Stomach (tissue), 19 donors: ENCODE measurements around the gene KIF12. TPM values are rescaled to one million over a fixed set of nuclear protein-coding genes. Genes with fewer than 3 reads are reported as not detected.

ENCODE experiments used
- DNase-seq, 2 donors: peaks; one replicate each; pipeline versions ENCODE4 v3.0.0 to v3.0.0-alpha.2; 2013 to 2019
- H3K27ac ChIP-seq, 5 donors: fragments of 200-600 bp in 4 of 5; sonication (generic) in 4 of 5; one replicate each; pipeline ENCODE4 v1.5.1; 2013 to 2019; ENCODE audit warnings: mild to moderate bottlenecking in 1 of 5, moderate library complexity in 1 of 5
- H3K27me3 ChIP-seq, 3 donors: fragments of 200-600 bp; sonication (generic); one replicate each; pipeline ENCODE4 v1.5.1; 2017 to 2019; ENCODE audit warnings: mixed run types in 1 of 3
- H3K36me3 ChIP-seq, 4 donors: fragments of 200-600 bp; sonication (generic); 1 replicate in 3 of 4; 2 replicates in 1 of 4; pipeline ENCODE4 v1.5.1; 2016 to 2019
- H3K4me1 ChIP-seq, 4 donors: fragments of 200-600 bp; sonication (generic); one replicate each; pipeline ENCODE4 v1.5.1; 2016 to 2019
- H3K4me3 ChIP-seq, 4 donors: fragments of 200-600 bp; sonication (generic) in 3 of 4; one replicate each; pipeline ENCODE4 v1.5.1; 2016 to 2019; ENCODE audit warnings: mild to moderate bottlenecking in 1 of 4
- H3K9me3 ChIP-seq, 4 donors: fragments of 200-600 bp; sonication (generic); one replicate each; pipeline ENCODE4 v1.5.1; 2016 to 2019
- EP300 ChIP-seq: sonication (generic); formaldehyde crosslinking; IDR thresholded peaks from one replicate; pipeline ENCODE4 v1.6.1; 2017; ENCODE audit warnings: antibody characterized with exemption
- POLR2A ChIP-seq, 4 donors: fragments of 450-650 bp; IDR thresholded peaks; one replicate each; pipeline ENCODE4 v1.6.1; 2016; ENCODE audit warnings: antibody characterized with exemption in 4 of 4, control low read depth in 2 of 4, mild to moderate bottlenecking in 1 of 4, moderate library complexity in 1 of 4
- POLR2AphosphoS5 ChIP-seq, 3 donors: sonication (generic); formaldehyde crosslinking; IDR thresholded peaks; one replicate each; pipeline ENCODE4 v1.6.1; 2016; ENCODE audit warnings: antibody characterized with exemption in 3 of 3
- WGBS, 5 donors: extraction: QIAGEN DNeasy Blood & Tissue Kit in 3 of 5; methylation state at CpG; one replicate each; pipeline versions ENCODE4 v1.1.5 to v1.1.7; 2013 to 2018; 5-methylcytosine and 5-hydroxymethylcytosine counted together
- intact Hi-C: fragments of 100-400 bp; cut with DNase I; formaldehyde crosslinking; loops from one replicate; pipeline ENCODE4 v1.15.1; 2023; ENCODE audit warnings: low total_unique reads
- long read RNA-seq, 10 donors: transcript quantifications; one replicate each; lab custom pipeline, GENCODE V29; 2026
- polyA plus RNA-seq, 3 donors: library from polyadenylated mRNA; stranded (reverse); fragments of 200-250 nt; gene quantifications; one replicate each; pipeline ENCODE4 v1.2.3, GENCODE V29; 2013
- total RNA-seq, 5 donors: library from RNA; depleted of rRNA; stranded (reverse); fragments of >200 nt; gene quantifications; one replicate each; pipeline versions ENCODE4 v1.1.0 to v1.2.3, GENCODE V29; 2014 to 2016
- TF ChIP-seq, protein P1 (sequence below), 7 experiments: fragments of 450-650 bp in 4 of 7; fragments of 200-600 bp in 3 of 7; sonication (generic) in 3 of 7; IDR thresholded peaks; one replicate each; pipeline ENCODE4 v1.5.1; 2016 to 2019; ENCODE audit warnings: antibody characterized with exemption in 7 of 7, control low read depth in 2 of 7, mild to moderate bottlenecking in 1 of 7
- donor health status: healthy with polysubstance abuse.
- donor health status: Bipolar disorder and iron deficiency.
- donor health status: healthy.

KIF12 gene
- total RNA-seq (10 to 100 TPM in 4 of 5 donors, 1 to 10 TPM in 1; 3.9 to 79.4 (median 18.7) TPM), polyA plus RNA-seq (10 to 100 TPM in 2 of 3 donors, 1 to 10 TPM in 1; 4.1 to 20.0 (median 13.9) TPM)
- long read RNA-seq, donor 1 = 0 reads
- long read RNA-seq, donor 2, partial matches to known transcripts = 0 of 1 reads
- long read RNA-seq, donor 2, other reads (novel, unspliced or antisense) = 0 of 1 reads
- long read RNA-seq, donor 3 = 0 reads
- long read RNA-seq, donor 4 = 0 reads
- long read RNA-seq, donor 5 = 0 reads
- long read RNA-seq, donor 6, partial matches to known transcripts = 6 of 6 reads
- long read RNA-seq, donor 6, other reads (novel, unspliced or antisense) = 0 of 6 reads
- long read RNA-seq, donor 7 = 0 reads
- long read RNA-seq, donor 8 = 0 reads
- long read RNA-seq, donor 9 = 0 reads
- long read RNA-seq, donor 10 = 0 reads

DNA sequence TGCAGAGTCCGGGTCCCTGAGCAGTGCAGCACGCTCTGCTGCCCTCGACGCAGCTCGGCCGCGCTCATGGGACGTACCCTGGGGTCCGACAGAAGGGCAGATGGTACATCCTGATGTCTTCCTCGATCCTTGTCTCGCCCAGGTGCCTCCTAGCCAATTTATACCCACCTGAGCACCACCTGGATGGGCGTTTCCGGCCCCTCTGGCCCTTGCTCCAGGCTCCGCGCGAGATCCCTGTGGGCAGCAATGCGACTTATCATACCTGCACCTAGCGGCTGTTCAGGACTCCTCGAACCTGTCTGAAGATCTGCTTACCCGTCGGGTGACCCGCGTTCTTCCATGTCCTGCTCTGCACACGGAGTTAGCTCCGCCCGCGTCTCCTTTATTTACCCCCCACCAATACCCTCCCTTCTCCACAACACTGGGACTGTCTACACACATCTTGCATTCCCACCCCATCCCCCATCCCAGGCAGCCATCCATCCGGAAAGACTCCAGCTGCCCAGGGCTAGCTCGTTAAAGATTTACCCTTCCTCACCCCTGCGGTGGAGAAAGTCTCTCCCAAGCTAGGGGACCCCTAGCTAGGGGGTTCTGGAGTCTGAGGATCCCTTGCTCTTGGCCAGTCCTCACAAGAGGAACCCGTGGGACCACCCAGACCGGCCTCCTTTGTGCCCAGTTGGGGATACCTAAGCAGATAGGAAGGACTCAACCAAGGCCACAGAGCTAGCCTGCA lies at the start of gene KIF12:
TSS of gene KIF12 (minus strand) at position 357 of the 733 bp plus-strand sequence. CDS start at position 341, 16 bp downstream.
- TF ChIP-seq, protein P1, sequence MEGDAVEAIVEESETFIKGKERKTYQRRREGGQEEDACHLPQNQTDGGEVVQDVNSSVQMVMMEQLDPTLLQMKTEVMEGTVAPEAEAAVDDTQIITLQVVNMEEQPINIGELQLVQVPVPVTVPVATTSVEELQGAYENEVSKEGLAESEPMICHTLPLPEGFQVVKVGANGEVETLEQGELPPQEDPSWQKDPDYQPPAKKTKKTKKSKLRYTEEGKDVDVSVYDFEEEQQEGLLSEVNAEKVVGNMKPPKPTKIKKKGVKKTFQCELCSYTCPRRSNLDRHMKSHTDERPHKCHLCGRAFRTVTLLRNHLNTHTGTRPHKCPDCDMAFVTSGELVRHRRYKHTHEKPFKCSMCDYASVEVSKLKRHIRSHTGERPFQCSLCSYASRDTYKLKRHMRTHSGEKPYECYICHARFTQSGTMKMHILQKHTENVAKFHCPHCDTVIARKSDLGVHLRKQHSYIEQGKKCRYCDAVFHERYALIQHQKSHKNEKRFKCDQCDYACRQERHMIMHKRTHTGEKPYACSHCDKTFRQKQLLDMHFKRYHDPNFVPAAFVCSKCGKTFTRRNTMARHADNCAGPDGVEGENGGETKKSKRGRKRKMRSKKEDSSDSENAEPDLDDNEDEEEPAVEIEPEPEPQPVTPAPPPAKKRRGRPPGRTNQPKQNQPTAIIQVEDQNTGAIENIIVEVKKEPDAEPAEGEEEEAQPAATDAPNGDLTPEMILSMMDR (IDR thresholded peaks at IDR 0.05) = no peak
- TF ChIP-seq POLR2AphosphoS5 (IDR thresholded peaks at IDR 0.05) = no peak
- TF ChIP-seq POLR2A (IDR thresholded peaks at IDR 0.05) = no peak
- no peak for TF ChIP-seq EP300

DNA sequence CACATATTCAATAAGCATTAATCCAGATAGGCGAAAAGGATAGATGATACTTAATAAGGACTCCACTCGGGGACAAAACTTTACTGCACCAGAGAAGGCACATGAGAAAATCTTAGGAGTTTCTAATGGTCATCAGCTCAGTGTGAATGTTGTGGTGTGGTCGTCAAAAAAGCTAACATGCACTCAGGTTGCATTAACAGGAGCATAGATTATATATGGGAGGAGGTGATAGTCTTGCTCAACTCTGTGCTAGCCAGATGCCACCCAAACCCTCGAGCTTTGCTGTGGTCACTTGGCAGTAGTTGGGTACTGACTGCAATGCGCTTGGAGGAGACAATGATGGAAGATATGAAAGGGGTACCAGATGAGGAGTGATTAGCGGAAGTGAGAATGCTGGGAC lies 47.6 kb upstream of the KIF12 start:
- H3K9me3 ChIP-seq = no peaks in the 10 kb centered on the region
- DNase-seq = no peak
- no peak overlapping the region for H3K27ac ChIP-seq
- TF ChIP-seq EP300 = no peak
- no peak for TF ChIP-seq POLR2A (IDR thresholded peaks at IDR 0.05)
- TF ChIP-seq POLR2AphosphoS5 (IDR thresholded peaks at IDR 0.05) = no peak
- TF ChIP-seq, protein P1 (IDR thresholded peaks at IDR 0.05) = no peak
- H3K4me1 ChIP-seq = peaks cover 0 to 6% (median 3%) of the 10 kb centered on the region in 4 donors
- peaks cover 0 to 21% (median 0%) of the 10 kb centered on the region in 3 donors for H3K27me3 ChIP-seq
- no peak overlapping the region for H3K4me3 ChIP-seq
- no peaks in the 10 kb centered on the region for H3K36me3 ChIP-seq
- intact Hi-C loops = no loop called here
- 83 to 88% (median 87%) methylated on average over 6 of the region's 6 CpGs for WGBS, 5 donors

More for the DNA sequence above, at the start of gene KIF12:
- 15 to 28% (median 17%) methylated on average over 29 to 32 of the region's 32 CpGs for whole genome bisulfite sequencing, 5 donors
- peak within 1 kb of the TSS; percentile 49 to 73 (median 54) for H3K4me3 ChIP-seq
- H3K36me3 ChIP-seq = peaks cover 0 to 12% (median 9%) of the 10 kb centered on the region in 4 donors
- peaks cover 0 to 35% (median 8%) of the 10 kb centered on the region in 3 donors for H3K27me3 ChIP-seq
- intact Hi-C loops = no loop called here
- DNase-seq = peak; percentile 54 to 88
- peak within 1 kb of the TSS; percentile 32 to 62 (median 48) for H3K27ac ChIP-seq
- peaks cover 0 to 10% (median 7%) of the 10 kb centered on the region in 4 donors for H3K9me3 ChIP-seq
- H3K4me1 ChIP-seq = peaks cover 7 to 31% (median 27%) of the 10 kb centered on the region in 4 donors

DNA sequence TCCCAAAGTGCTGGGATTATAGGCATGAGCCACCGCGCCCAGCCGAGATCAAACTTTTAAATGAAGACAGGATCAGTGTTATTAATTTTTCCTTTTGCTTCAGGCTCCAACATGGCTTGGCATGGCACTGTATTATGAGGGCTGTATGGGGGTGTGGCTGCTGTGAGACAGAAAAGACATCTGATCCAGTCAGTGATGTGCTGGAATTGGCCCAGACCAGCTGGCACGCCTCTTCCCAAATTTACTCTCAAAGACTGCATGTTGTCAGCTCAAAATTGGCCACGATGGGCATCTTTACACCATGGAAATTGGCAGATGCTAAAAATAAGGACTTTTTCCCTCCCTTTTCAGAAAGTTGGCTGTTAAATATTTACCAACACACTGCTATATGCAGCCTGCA lies 44.1 kb upstream of the KIF12 start:
- peaks cover 0 to 18% (median 11%) of the 10 kb centered on the region in 4 donors for H3K4me1 ChIP-seq
- H3K27ac ChIP-seq = no peak overlapping the region
- no peaks in the 10 kb centered on the region for H3K36me3 ChIP-seq
- no peaks in the 10 kb centered on the region for H3K9me3 ChIP-seq
- intact Hi-C loops = no loop called here
- no peak overlapping the region for H3K4me3 ChIP-seq
- DNase-seq = no peak
- no peak for TF ChIP-seq EP300
- TF ChIP-seq POLR2A (IDR thresholded peaks at IDR 0.05) = no peak
- TF ChIP-seq POLR2AphosphoS5 (IDR thresholded peaks at IDR 0.05) = no peak
- TF ChIP-seq, protein P1 (IDR thresholded peaks at IDR 0.05) = no peak
- 95 to 97% (median 95%) methylated on average over 5 of the region's 5 CpGs for WGBS, 5 donors
- no peaks in the 10 kb centered on the region for H3K27me3 ChIP-seq
